Testis (tissue), 3 donors: ENCODE data around the gene IL21. TPM values are rescaled to one million over a fixed set of nuclear protein-coding genes. Genes with fewer than 3 reads are reported as not detected.

Source experiments
- polyA plus RNA-seq: library from polyadenylated mRNA; stranded (reverse); fragments of 350-450 nt; fragmentation: Illumina TruSeq; extraction: RNeasy Lipid Tissue Mini Kit (QIAGEN cat#74804); gene quantifications from one replicate; pipeline ENCODE4 v1.2.3, GENCODE V29; 2014; ENCODE audit warnings: low read depth, low replicate concordance; ENCODE audit not compliant: insufficient read depth
- total RNA-seq, 2 donors: library from RNA; depleted of rRNA; stranded (reverse); fragments of >200 nt; gene quantifications; one replicate each; pipeline ENCODE4 v1.2.3, GENCODE V29; 2016

Gene IL21
- total and polyA plus RNA-seq, 3 donors from 2014 or later: 1.3 TPM; not detected in 2

Other genes with a start within 250 kb of the IL21 start
- 100 to 1,000 TPM in 1 of 2 donors, 10 to 100 TPM in 1; 97.2 to 154 TPM for gene ADAD1, start 242.1 kb downstream of the IL21 start, total RNA-seq
- gene ADAD1, start 242.1 kb downstream of the IL21 start, polyA plus RNA-seq: 193 TPM
- not detected for gene IL2, start 164.3 kb downstream of the IL21 start, total RNA-seq
- gene IL2, start 164.3 kb downstream of the IL21 start, polyA plus RNA-seq: not detected
- 1 to 10 TPM; 5.0 to 7.5 TPM for gene BBS12, start 111.6 kb upstream of the IL21 start, total RNA-seq
- gene BBS12, start 111.6 kb upstream of the IL21 start, polyA plus RNA-seq: 15.7 TPM
- 1 to 10 TPM; 3.0 to 4.9 TPM for gene FGF2, start 205.8 kb upstream of the IL21 start, total RNA-seq
- gene FGF2, start 205.8 kb upstream of the IL21 start, polyA plus RNA-seq: 4.5 TPM